GM20000 (cell line): ENCODE data around the gene KLF2.
"Not testable (repeated sequence)": the region's sequence is repeated elsewhere in the genome, so short reads cannot be mapped to it uniquely, and the experiment has no call there.

Experiments
- DNase-seq: peaks from one replicate; pipeline ENCODE4 v3.0.0; 2012; ENCODE audit warnings: low spot score
- CTCF ChIP-seq: IDR thresholded peaks from 2 replicates; pipeline ENCODE4 v1.5.1; 2012; ENCODE audit warnings: mild to moderate bottlenecking, control low read depth; ENCODE audit errors: extremely low read depth, missing control alignments

KLF2 gene

DNA sequence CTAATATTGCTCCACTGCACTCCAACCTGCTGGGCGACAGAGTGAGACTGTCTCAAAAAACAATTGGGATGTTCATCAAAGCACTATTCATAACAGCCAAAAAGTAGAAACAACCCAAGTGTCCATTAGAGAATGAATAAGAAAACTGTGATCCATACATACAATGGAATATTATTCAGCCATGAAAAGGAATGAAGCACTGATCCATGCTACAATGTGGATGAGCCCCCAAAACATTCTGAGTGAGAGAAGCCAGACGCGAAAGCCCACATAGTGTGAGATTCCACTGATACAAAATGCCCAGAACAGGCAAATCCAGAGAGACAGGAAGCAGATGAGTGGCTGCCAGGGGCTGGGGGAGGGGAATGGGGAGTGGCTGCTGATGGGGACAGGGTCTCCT lies 16.0 kb downstream of the KLF2 start:
- no peak for TF ChIP-seq CTCF
- no peak for DNase-seq

DNA sequence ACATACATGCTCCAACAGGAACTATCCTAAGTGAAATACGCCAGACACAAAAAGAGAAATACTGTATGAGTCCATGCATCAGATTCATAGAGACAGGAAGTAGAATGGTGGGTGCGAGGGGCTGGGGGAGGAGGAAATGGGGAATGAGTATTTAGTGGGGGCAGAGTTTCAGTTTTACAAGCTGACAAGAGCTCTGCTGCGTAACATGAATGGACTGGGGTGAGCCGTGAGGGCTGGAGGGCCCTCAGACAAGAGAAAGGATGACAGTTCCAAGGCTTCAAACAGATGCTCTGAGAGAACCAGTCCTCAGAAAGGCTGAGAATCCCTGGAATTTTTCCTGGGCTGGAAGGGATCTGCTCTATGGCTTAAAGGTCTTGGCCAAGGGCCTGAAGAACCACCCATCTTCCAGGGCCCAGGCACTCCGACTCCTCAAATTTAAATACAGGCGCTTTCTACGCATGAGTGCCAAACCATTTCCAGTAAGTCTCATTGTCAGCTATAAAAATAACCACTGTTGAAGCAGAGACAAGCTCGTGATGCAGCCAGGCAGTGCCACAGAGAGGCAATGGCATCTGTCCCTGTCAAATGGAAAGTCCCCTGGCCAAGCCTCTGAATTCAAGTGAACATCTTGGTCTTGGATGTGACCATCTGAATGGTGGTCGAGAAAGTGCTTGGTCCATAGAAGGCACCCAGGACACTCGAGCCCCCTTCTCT lies 17.5 kb downstream of the KLF2 start:
- TF ChIP-seq CTCF: no peak
- peak; percentile 74 for DNase-seq

DNA sequence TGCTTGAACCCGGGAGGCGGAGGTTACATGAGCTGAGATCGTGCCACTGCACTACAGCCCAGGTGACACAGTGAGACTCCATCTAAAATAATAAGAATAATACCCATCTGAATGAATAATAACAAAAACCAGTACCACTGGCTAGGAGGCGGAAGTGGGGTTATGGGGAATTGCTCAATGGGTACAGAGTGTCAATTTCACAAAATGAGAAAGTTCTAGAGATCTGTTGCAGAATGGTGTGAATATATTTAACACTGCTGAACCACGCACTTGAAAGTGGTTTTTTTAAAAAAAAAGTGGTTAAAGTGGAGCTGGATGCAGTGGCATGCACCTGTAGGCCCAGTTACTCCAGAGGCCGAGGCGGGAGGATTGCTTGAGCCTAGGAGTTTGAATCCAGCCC lies 18.5 kb downstream of the KLF2 start:
- no peak for TF ChIP-seq CTCF
- no peak for DNase-seq

- no peak for TF ChIP-seq CTCF
- DNase-seq: no peak
Observed at GRCh38 chr19:16345457-16345856, 20.8 kb downstream of the KLF2 start.

DNA sequence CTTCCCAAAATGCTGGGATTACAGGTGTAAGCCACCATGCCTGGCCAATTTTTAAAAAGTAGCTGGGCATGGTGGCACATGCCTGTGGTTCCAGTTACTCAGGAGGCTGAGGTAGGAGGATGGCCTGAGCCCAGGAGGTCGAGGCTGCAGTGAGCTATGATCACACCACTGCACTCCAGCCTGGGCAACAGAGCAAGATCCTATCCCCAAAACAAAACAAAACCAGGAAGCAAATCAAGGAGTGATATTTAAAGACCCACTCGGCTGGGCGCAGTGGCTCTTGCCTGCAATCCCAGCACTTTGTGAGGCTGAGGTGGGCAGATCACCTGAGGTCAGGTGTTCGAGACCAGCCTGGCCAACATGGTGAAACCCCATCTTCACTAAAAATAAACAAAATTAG lies 22.5 kb downstream of the KLF2 start:
- not testable (repeated sequence) for DNase-seq

GRCh38 chr19:16347706-16348105 lies 23.1 kb downstream of the KLF2 start:
- no peak for TF ChIP-seq CTCF
- DNase-seq: no peak

GRCh38 chr19:16349551-16350152 lies 25.0 kb downstream of the KLF2 start:
- DNase-seq: no peak
- TF ChIP-seq CTCF: no peak
